HEK293T (cell line): ENCODE data around the gene TRAPPC12.

ENCODE experiments used
- ARNT ChIP-seq: fragments of 450-650 bp; IDR thresholded peaks from 2 replicates; pipeline ENCODE4 v1.6.1; 2017; ENCODE audit warnings: mild to moderate bottlenecking
- BHLHE40 ChIP-seq: fragments of 450-650 bp; IDR thresholded peaks from 2 replicates; pipeline ENCODE4 v1.6.1; 2016; ENCODE audit warnings: mild to moderate bottlenecking, moderate library complexity, borderline replicate concordance
- ELF4 ChIP-seq: fragments of 450-650 bp; IDR thresholded peaks from 2 replicates; pipeline ENCODE4 v1.6.1; 2017; ENCODE audit warnings: antibody characterized with exemption
- FOXK2 ChIP-seq: fragments of 450-650 bp; IDR thresholded peaks from 2 replicates; pipeline ENCODE4 v1.6.1; 2016; ENCODE audit warnings: mild to moderate bottlenecking
- FOXM1 ChIP-seq: fragments of 450-650 bp; IDR thresholded peaks from 2 replicates; pipeline ENCODE4 v1.6.1; 2017; ENCODE audit warnings: mild to moderate bottlenecking, borderline replicate concordance
- HDGF ChIP-seq: fragments of 450-650 bp; IDR thresholded peaks from 2 replicates; pipeline ENCODE4 v1.6.1; 2017; ENCODE audit warnings: antibody characterized with exemption, borderline replicate concordance
- NFRKB ChIP-seq: fragments of 450-650 bp; IDR thresholded peaks from 2 replicates; pipeline ENCODE4 v1.6.1; 2016; ENCODE audit warnings: mild to moderate bottlenecking, moderate library complexity
- SP1 ChIP-seq: fragments of 450-650 bp; IDR thresholded peaks from 2 replicates; pipeline ENCODE4 v1.6.1; 2017
- SUZ12 ChIP-seq: fragments of 450-650 bp; IDR thresholded peaks from 2 replicates; pipeline ENCODE4 v1.6.1; 2016; ENCODE audit warnings: mild to moderate bottlenecking
- TARDBP ChIP-seq: fragments of 450-650 bp; IDR thresholded peaks from 2 replicates; pipeline ENCODE4 v1.6.1; 2016

DNA sequence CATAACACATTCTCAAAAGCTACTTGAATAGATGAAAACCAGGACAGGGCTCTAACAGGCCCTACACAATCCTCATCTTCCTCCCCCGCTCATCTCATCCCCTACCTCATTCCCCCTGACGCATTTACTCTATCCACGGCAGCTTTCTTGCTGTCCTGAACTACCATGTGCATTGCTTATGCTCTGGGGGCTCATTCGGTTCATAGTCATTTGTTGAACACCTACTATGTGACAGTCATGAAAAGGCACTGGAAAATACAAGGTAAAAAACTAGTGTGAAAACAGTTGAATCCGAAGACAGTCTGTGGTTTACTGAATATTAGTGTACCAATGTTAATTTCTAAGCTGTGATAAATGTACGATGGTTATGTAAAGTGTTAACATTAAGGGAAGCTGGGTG, 2.7 kb upstream of the TRAPPC12 start:
- TF ChIP-seq NFRKB (no peak), SUZ12 (no peak), SP1 (no peak), FOXM1 (no peak), ELF4 (no peak), BHLHE40 (no peak), HDGF (no peak), TARDBP (no peak), ARNT (no peak), FOXK2 (no peak)
